Measurements from ENCODE around the gene CCT7.

- TF ChIP-seq CTCF (conservative IDR thresholded peaks at IDR 0.05; ENCODE audit: low read depth, low read length) (no peak), EZH2phosphoT487 (IDR thresholded peaks at IDR 0.05; ENCODE audit: borderline replicate concordance, low read length) (no peak), EZH2 (IDR thresholded peaks at IDR 0.05; ENCODE audit: low read length, unreplicated experiment) (no peak)
These were observed 4.9 kb downstream of the CCT7 start for GRCh38 chr2:73238976-73239375.

All from PC-3 (cell line).